HEK293T (cell line): Measurements from ENCODE around the gene GNPNAT1.

Experiments
- ARNT ChIP-seq: fragments of 450-650 bp; IDR thresholded peaks from 2 replicates; pipeline ENCODE4 v1.6.1; 2017; ENCODE audit warnings: mild to moderate bottlenecking
- BHLHE40 ChIP-seq: fragments of 450-650 bp; IDR thresholded peaks from 2 replicates; pipeline ENCODE4 v1.6.1; 2016; ENCODE audit warnings: mild to moderate bottlenecking, moderate library complexity, borderline replicate concordance
- ELF4 ChIP-seq: fragments of 450-650 bp; IDR thresholded peaks from 2 replicates; pipeline ENCODE4 v1.6.1; 2017; ENCODE audit warnings: antibody characterized with exemption
- FOXA1 ChIP-seq: fragments of 450-650 bp; IDR thresholded peaks from 2 replicates; pipeline ENCODE4 v1.6.1; 2016; ENCODE audit warnings: mild to moderate bottlenecking
- FOXK2 ChIP-seq: fragments of 450-650 bp; IDR thresholded peaks from 2 replicates; pipeline ENCODE4 v1.6.1; 2016; ENCODE audit warnings: mild to moderate bottlenecking
- FOXM1 ChIP-seq: fragments of 450-650 bp; IDR thresholded peaks from 2 replicates; pipeline ENCODE4 v1.6.1; 2017; ENCODE audit warnings: mild to moderate bottlenecking, borderline replicate concordance
- LEF1 ChIP-seq: fragments of 450-650 bp; IDR thresholded peaks from 2 replicates; pipeline ENCODE4 v1.6.1; 2017; ENCODE audit warnings: mild to moderate bottlenecking, borderline replicate concordance
- NFRKB ChIP-seq: fragments of 450-650 bp; IDR thresholded peaks from 2 replicates; pipeline ENCODE4 v1.6.1; 2016; ENCODE audit warnings: mild to moderate bottlenecking, moderate library complexity
- PKNOX1 ChIP-seq: fragments of 450-650 bp; IDR thresholded peaks from 2 replicates; pipeline ENCODE4 v1.6.1; 2016
- SP1 ChIP-seq: fragments of 450-650 bp; IDR thresholded peaks from 2 replicates; pipeline ENCODE4 v1.6.1; 2017
- SUZ12 ChIP-seq: fragments of 450-650 bp; IDR thresholded peaks from 2 replicates; pipeline ENCODE4 v1.6.1; 2016; ENCODE audit warnings: mild to moderate bottlenecking

- TF ChIP-seq FOXA1 (no peak), ARNT (no peak), BHLHE40 (no peak), FOXM1 (no peak), SP1 (no peak), SUZ12 (no peak), LEF1 (no peak), FOXK2 (no peak), ELF4 (no peak), PKNOX1 (no peak), NFRKB (no peak)
These were observed 1.2 kb downstream of the GNPNAT1 start for GRCh38 chr14:52790011-52790755.
